ENCODE data around the gene NPTXR. TPM values are rescaled to one million over a fixed set of nuclear protein-coding genes. Genes with fewer than 3 reads are reported as not detected.

Gene NPTXR
- total and polyA plus RNA-seq, 10 of the 15 experiments (the other 5 are each of a cell fraction or from before 2014, with no cell fraction given): 0.02 to 0.38 (median 0.07) TPM; not detected in 2

DNA sequence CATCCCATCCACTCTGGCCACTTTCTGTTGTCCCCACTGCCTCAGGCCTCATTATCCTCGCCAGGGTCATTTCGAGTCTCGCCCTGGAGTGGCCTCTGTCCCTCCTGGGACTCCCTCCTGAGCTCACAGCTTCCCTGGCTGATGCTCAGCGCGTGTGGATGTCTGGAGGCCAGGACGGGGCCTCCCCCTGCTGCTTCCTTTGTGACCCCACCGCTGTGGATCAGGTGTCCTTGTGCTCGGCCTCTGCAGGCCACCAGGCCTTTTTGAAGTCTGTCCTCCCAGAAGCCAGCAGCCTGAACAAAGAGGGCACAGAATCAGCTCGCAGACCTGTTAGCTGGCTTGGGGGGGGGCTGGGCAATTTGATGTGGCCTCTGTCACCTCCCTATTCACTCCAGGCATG, 14.7 kb upstream of the NPTXR start:
- Histone ChIP-seq H3K9ac (ENCODE audit: control insufficient read depth, insufficient read depth, low read length) (no peak overlapping the region), H2AFZ (ENCODE audit: control insufficient read depth, low read depth, low read length) (no peak overlapping the region), H3K27me3 (replicated peaks in 1 of 2; ENCODE audit: control insufficient read depth in 2 of 2, insufficient read depth in 2 of 2, low read length in 1 of 2) (no peaks in the 10 kb centered on the region), H3K9me3 (replicated peaks; ENCODE audit: control insufficient read depth, insufficient read depth, low read length) (no peaks in the 10 kb centered on the region), H3K4me2 (ENCODE audit: control insufficient read depth, insufficient read depth) (no peak overlapping the region), H3K79me2 (ENCODE audit: control insufficient read depth, insufficient read depth, low read length) (no peaks in the 10 kb centered on the region), H4K20me1 (ENCODE audit: control insufficient read depth, insufficient read depth) (no peaks in the 10 kb centered on the region), H3K4me3 (no peak overlapping the region), H3K36me3 (ENCODE audit: control insufficient read depth in 2 of 2, insufficient read depth in 2 of 2, low read length in 1 of 2) (no peaks in the 10 kb centered on the region), H3K27ac (ENCODE audit: control insufficient read depth, insufficient read depth) (no peak overlapping the region), H3K4me1 (ENCODE audit: control insufficient read depth, insufficient read depth, low read length) (no peaks in the 10 kb centered on the region)
- no peak for DNase-seq (ENCODE audit: low read depth, low spot score)
- CTCF ChIA-PET: interaction anchor here (1.3 kb wide), 2 partner anchors 12 to 145 kb away, joined by 3 to 5 read pairs; no protein-coding TSS in a partner anchor
- no peak for ATAC-seq
- no peak for FAIRE-seq
- in situ Hi-C loops (cut with MboI) (no loop called here), intact Hi-C loops (cut with micrococcal nuclease; ENCODE audit: unreplicated experiment) (loop anchor here (5.0 kb wide), 1 partner anchor 91 kb away; no protein-coding TSS in a partner anchor)
- RAD21 ChIA-PET (ENCODE audit: unreplicated experiment): no interaction called here
- POLR2A ChIA-PET: interaction anchor here (0.6 kb wide), 1 partner anchor 85 kb away, joined by 4 read pairs; no protein-coding TSS in a partner anchor
- SMC1A ChIA-PET (ENCODE audit: uncharacterized antibody, unreplicated experiment): no interaction called here
- BruUV-seq (replicated peaks): no TSS peak
- 41% methylated on average over 9 of the region's 9 CpGs for WGBS (ENCODE audit: insufficient coverage, insufficient replicate concordance, low lambda C conversion rate, missing lambda C conversion rate)
- TF ChIP-seq SPI1 (IDR thresholded peaks at IDR 0.05; ENCODE audit: borderline replicate concordance, insufficient read depth, low read depth, low read length): no peak
- TF ChIP-seq, protein P1, sequence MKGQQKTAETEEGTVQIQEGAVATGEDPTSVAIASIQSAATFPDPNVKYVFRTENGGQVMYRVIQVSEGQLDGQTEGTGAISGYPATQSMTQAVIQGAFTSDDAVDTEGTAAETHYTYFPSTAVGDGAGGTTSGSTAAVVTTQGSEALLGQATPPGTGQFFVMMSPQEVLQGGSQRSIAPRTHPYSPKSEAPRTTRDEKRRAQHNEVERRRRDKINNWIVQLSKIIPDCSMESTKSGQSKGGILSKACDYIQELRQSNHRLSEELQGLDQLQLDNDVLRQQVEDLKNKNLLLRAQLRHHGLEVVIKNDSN (IDR thresholded peaks at IDR 0.05; ENCODE audit: borderline replicate concordance, extremely low read length, insufficient read depth, low read depth, low read length): no peak
- TF ChIP-seq EED (IDR thresholded peaks at IDR 0.05; ENCODE audit: low read depth): no peak
- TF ChIP-seq, protein P2, sequence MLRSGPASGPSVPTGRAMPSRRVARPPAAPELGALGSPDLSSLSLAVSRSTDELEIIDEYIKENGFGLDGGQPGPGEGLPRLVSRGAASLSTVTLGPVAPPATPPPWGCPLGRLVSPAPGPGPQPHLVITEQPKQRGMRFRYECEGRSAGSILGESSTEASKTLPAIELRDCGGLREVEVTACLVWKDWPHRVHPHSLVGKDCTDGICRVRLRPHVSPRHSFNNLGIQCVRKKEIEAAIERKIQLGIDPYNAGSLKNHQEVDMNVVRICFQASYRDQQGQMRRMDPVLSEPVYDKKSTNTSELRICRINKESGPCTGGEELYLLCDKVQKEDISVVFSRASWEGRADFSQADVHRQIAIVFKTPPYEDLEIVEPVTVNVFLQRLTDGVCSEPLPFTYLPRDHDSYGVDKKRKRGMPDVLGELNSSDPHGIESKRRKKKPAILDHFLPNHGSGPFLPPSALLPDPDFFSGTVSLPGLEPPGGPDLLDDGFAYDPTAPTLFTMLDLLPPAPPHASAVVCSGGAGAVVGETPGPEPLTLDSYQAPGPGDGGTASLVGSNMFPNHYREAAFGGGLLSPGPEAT (IDR thresholded peaks at IDR 0.05; ENCODE audit: low read depth): no peak
- TF ChIP-seq, protein P3, sequence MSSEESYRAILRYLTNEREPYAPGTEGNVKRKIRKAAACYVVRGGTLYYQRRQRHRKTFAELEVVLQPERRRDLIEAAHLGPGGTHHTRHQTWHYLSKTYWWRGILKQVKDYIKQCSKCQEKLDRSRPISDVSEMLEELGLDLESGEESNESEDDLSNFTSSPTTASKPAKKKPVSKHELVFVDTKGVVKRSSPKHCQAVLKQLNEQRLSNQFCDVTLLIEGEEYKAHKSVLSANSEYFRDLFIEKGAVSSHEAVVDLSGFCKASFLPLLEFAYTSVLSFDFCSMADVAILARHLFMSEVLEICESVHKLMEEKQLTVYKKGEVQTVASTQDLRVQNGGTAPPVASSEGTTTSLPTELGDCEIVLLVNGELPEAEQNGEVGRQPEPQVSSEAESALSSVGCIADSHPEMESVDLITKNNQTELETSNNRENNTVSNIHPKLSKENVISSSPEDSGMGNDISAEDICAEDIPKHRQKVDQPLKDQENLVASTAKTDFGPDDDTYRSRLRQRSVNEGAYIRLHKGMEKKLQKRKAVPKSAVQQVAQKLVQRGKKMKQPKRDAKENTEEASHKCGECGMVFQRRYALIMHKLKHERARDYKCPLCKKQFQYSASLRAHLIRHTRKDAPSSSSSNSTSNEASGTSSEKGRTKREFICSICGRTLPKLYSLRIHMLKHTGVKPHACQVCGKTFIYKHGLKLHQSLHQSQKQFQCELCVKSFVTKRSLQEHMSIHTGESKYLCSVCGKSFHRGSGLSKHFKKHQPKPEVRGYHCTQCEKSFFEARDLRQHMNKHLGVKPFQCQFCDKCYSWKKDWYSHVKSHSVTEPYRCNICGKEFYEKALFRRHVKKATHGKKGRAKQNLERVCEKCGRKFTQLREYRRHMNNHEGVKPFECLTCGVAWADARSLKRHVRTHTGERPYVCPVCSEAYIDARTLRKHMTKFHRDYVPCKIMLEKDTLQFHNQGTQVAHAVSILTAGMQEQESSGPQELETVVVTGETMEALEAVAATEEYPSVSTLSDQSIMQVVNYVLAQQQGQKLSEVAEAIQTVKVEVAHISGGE (CRISPR knock-in tag; IDR thresholded peaks at IDR 0.05): no peak
- TF ChIP-seq, protein P4, sequence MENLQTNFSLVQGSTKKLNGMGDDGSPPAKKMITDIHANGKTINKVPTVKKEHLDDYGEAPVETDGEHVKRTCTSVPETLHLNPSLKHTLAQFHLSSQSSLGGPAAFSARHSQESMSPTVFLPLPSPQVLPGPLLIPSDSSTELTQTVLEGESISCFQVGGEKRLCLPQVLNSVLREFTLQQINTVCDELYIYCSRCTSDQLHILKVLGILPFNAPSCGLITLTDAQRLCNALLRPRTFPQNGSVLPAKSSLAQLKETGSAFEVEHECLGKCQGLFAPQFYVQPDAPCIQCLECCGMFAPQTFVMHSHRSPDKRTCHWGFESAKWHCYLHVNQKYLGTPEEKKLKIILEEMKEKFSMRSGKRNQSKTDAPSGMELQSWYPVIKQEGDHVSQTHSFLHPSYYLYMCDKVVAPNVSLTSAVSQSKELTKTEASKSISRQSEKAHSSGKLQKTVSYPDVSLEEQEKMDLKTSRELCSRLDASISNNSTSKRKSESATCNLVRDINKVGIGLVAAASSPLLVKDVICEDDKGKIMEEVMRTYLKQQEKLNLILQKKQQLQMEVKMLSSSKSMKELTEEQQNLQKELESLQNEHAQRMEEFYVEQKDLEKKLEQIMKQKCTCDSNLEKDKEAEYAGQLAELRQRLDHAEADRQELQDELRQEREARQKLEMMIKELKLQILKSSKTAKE (IDR thresholded peaks at IDR 0.05; ENCODE audit: low read depth, poor library complexity, severe bottlenecking): no peak
- no peak for TF ChIP-seq BRCA1 (IDR thresholded peaks at IDR 0.05; ENCODE audit: low read depth, low read length)
- TF ChIP-seq SP1 (IDR thresholded peaks at IDR 0.05; ENCODE audit: low read depth, low read length): no peak
- TF ChIP-seq CHD1 (IDR thresholded peaks at IDR 0.05; ENCODE audit: low read depth, low read length): no peak
- no peak for TF ChIP-seq NR2C2 (IDR thresholded peaks at IDR 0.05; ENCODE audit: borderline replicate concordance, control insufficient read depth, insufficient read length, low read depth)
- TF ChIP-seq, protein P5, sequence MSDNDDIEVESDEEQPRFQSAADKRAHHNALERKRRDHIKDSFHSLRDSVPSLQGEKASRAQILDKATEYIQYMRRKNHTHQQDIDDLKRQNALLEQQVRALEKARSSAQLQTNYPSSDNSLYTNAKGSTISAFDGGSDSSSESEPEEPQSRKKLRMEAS (IDR thresholded peaks at IDR 0.05; ENCODE audit: low read depth, low read length): no peak
- no peak for TF ChIP-seq NBN (IDR thresholded peaks at IDR 0.05)
- no peak for TF ChIP-seq EGR1 (IDR thresholded peaks at IDR 0.05; ENCODE audit: borderline replicate concordance in 1 of 2, low read depth in 2 of 2, low read length in 2 of 2)
- no peak for TF ChIP-seq MYC (IDR thresholded peaks at IDR 0.05; ENCODE audit: insufficient read depth, insufficient read length, insufficient replicate concordance, low read length, severe bottlenecking)
- TF ChIP-seq POU2F2 (IDR thresholded peaks at IDR 0.05; ENCODE audit: borderline replicate concordance, low read depth, low read length): no peak
- TF ChIP-seq RB1 (IDR thresholded peaks at IDR 0.05; ENCODE audit: borderline replicate concordance): no peak

All from GM12878 (cell line).